GM18870 (cell line): Measurements from ENCODE around the gene CHD3.

Source experiments
- ATAC-seq: cut with Tn5 transposase; IDR thresholded peaks from one replicate; pipeline ENCODE4 v1.9.1; 2021; ENCODE audit warnings: moderate library complexity; ENCODE audit not compliant: unreplicated experiment

CHD3 gene

DNA sequence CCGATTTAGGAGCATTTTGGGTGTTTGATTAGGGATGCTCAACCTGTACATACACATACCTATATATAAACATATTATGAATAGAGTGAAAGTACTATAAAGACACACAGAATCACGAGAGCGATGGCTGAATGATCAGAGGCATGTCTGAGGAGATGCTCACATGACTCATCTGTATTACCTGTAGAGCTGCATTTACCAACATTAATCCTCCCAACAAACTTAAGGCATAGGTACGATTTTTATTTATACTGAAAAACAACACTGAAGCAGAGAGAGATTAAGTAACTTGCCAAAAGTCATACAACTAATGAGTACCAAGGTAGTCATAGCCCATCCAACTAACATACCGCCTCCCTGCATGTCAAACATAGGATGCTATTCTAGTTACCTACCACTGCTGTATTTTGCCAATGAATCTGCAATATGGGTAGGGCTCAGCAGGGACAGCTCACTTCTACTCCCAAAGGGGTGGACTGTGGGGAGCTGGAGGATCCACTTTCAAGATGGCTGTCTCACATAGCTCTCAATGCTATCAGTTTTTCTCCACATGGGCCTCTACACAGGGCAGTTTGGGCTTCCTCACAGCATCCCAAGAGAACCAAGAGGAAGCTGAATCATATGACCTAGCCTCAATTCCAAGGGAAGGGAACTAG lies 23.5 kb upstream of the CHD3 start:
- ATAC-seq: no peak

DNA sequence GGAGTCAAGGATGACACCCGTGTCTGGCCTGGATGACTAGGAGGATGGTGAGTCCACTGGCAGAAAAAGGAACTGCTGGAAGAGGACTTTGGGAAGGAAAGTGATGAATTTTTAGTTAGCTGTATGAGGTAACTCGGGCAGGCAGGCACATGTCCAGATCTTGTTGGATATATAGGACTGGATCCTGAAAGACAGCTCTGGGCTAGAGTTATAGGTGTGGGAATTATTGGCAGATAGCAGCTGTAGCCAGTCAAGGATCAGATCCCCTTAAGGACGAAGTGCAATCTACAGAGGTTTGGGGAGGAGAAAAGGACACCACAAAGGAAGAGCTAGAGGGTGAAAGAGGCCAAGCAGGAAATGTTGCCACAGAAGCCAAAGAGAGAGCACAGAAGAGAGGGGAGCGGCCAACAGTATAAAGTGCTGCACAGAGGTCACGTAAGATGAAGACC lies 20.7 kb upstream of the CHD3 start:
- ATAC-seq: no peak

DNA sequence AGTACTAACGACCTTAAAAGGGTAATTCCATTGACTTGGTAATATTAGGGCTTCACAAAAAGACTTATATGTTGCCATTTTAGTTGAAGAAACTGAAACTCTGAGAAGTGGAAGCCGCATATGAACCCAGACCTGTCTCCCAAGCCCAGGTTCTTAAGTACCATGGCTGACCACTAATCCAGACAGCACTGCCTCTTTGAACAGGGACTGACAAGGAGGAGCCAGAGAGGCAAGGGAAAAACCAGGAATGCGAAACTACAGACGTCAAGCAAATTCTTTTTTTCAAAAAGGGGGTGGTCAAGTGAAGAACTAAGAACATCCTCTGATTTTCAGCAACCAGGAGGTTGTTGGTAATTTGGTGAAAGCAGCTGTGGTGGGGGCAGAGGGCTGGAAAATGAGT lies 15.5 kb upstream of the CHD3 start:
- no peak for ATAC-seq

DNA sequence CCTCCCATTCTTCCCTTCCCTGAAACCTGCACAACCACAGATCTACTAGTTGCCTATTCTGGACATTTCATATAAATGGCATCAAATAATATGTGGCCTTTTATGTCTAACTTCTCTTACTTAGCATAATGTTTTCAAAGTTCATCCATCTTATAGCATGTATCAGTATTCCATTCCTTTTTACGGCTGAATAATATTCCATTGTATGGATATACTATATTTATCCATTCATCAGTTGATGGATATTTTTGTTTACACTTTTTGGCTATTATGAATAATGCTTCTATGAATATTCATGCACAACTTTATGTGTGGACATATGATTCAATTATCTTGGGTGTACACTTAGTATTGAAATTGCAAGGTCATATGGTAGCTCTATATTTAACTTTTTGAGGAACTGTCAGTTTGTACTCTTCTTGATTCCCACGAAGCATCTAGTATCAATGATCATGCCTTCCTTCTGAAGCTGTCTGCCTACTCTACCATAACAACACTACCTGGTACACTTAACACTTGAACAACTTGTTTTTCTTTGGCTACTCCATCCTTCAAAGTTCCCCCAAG lies 12.7 kb upstream of the CHD3 start:
- ATAC-seq: no peak

DNA sequence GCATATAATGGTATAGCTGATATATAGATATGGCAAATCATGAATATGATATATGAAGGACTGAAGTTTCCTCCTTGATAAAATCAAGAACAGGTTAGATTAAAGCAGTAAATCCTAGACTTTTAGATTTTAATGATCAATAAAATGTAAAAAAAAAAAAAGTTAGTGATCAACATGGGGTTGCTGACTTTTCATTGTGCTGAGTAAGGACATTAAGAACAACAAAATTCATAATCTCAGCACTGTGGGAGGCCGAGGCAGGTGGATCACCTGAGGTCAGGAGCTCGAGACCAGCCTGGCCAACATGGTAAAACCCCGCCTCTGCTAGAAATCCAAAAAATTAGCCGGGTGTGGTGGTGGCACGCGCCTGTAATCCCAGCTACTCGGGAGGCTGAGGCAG lies 10.4 kb upstream of the CHD3 start:
- ATAC-seq: no peak

DNA sequence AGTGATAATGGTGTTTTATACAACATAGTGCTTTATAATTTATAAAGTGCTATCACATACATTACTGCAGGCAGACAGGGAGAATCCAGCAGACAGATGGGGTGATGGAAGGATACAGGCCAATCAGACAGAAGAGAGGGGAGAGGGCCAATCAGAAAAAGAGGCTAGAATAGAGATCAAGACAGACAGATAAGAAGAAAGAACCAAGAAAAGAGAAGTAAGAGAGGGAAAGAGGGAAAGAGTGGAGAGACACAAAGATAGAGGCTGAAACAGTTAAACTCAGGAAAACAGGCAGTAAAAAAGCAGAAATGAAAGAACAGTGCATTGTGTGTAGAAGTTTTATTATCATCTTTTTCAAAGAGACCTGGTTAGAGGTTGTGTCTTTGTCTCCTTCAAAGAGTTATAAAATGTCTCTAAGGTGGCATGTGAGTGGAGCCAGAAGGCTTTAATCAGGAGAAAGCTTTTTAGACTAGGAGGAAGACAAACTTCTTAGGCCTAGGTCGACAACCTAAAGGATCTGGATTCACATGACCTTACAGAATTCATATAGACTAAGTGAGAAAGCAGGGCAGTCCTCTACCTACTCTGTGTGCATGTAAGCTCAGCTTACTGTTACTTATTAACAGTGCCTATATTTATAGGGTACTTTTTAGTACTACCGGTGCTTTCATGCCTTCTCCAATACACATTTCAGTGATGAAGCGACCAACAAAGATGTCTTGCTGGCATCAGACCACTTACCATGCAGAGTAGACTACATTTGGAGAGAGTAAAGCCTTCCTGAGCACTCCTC lies 8.3 kb upstream of the CHD3 start:
- no peak for ATAC-seq

DNA sequence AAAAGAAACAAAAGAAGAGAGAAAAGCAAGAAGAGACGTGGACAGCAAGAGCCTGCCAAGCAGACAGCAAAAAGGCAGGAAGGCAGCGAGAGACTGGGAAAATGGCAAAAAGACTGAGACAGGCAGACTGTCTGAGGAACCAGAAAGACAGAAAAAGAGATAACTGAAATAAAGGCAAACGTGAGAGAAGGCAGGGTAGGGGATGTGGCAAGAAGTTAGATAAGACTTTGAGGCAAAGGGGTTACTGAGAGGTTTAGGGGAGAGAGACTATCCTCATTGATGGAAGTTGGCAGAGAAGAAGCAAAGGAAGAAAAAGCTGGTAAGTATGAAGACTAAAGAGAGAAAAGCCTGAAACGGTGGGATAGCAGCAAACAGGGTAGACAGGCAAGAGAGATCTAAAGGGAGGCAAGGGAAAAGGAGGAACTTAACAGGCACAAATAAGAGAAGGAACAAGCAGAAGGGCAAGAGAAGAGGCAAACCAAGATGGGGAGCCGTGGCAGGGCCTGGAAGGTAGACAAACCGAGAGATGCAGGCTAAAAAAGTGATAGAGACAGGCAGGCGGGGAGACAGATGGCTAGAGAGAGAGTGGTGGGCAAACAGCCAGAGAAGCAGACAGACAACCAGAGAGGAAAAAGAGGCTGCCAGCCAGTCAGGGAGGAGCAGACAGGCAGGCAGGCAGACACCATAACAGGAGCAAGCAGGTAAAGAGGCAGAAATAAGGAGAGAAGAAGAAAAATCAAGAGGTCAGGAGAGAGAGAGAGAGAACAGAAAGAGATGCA lies 7.1 kb upstream of the CHD3 start:
- no peak for ATAC-seq

DNA sequence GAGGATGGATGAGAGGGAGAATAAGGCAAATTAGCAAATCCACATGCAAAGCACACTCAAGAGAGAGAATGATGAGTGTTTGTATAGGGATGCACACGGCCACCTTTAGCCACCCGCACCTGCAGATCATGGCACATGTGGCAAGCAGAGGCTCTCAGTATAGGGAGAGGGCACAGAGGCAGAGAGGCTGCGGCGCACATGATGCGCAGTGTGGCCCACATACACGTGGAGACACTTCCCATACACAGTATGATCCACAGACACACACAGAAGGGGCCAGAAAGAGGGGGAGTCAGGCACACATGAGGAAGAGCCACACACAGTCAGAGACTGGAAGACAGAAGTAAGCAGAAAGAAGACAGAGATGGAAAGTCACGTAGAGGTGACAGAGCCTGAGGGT lies 6.5 kb upstream of the CHD3 start:
- no peak for ATAC-seq

DNA sequence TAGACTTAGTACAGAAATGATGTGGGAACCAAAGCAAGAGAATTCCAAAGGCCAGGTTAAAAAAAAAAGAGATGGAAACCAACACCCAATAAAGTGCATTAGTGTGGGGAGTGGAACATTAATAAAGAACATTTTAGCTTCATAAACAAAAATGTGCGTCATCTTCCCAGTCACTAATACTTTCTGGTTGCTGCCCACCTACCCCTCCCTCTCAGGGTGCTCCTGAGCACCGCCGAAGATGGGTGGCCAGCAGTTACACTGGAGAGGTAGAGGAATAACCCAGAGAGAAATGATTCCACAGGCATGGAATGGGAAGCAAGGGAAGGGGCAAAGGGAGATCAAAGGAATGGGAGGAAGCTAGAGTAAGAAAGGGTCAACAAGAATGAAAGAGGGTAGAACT lies 6.0 kb upstream of the CHD3 start:
- no peak for ATAC-seq

DNA sequence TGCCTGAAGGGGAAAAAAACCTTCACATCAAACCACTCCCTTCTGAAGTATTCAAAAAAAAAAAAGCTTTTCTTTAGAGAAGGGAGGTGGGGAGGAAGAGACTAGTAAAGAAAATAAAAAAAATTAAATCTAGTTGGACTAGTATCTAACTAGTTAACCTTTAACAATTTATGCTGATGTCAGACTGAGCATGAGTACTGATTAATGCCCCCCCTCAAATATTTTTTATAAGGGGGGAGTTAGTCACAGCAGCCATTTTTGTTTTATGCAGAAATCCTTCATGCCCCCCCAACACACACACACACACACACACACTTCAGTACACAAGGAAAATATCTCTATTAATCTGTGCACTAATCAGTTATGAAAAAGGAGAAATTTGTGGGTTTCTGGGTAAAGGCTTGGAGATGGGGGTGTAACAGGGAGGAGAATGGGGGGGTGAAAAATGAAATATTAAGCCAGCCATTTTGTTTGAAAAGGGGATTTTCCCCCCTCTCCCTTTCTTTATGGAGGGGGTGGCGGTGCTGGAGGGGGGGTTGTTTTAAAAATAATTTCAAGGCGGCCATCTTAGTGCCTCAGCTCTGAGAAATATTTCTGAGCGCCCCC lies 4.7 kb upstream of the CHD3 start:
- ATAC-seq: no peak

DNA sequence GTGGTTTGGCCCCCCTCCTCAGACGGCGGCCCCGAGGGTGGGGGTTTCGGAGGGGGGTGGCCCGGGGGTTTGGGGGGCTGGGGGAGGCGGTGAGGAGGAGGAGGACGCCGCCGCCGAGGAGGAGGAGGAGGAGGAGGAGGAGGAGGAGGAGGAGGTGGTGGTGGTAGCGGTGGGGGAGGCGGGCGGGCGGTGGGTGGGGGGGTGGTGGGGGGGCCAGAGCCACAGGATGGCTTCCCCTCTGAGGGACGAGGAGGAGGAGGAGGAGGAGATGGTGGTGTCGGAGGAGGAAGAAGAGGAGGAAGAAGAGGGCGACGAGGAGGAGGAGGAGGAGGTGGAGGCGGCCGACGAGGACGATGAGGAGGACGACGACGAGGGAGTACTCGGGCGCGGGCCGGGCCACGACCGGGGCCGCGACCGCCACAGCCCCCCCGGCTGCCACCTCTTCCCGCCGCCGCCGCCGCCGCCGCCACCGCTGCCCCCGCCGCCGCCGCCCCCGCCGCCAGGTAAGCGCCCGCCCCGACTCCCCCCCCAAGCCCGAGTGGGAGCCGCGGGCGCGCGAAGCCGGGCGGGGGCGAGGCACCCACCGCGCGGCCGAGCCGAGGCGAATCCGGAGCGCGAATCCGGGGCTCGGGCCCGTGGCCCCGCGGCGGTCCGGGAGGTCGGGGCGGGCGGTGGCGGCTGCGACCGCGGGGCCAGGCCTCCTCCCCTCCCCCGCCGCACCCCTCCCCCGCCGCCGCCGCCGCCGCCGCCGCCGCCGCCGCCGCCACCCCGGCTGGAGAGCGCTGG lies 3.8 kb upstream of the CHD3 start:
- ATAC-seq: no peak

DNA sequence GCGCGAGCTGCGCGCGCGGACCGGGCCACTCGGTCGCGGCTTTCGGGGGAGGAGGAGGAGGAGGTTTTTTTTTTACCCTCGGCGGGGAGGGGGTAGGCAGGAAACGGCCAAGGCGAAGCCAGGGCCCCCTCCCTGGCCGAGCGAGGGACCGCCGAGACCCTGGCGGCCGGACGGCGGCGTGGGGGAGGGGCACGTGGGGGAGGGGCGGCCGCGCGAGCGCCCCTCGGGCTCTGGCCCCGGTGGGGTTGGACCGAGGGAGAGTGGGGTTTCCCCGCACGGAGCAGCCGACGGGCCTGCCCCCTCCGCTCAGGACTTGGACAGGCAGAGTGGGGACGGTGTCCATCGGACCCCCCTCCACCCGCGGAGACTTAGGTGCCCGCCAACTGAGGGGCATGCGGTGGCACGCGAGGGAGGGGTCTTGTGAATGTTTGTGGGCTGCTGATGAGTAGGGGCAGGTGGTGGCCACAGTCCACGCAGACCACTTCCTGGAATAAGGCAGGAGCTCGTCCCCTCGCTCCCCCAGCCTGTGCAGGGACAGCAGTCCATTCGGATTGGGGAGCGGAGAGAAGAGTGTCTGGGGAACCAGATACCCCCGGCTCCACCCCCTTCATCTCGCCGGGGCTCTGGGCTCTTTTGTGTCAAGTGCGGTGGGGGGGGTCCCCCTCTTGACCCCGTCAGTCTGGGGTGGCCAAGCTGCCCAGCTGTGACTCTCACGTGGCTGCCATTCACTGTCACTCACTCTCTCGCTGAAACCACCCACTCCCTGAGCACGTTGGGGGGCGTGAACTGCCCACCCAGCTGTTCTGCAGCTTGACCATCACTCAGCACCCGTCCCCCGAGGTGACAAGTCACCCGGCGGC lies 3.0 kb upstream of the CHD3 start:
- ATAC-seq: no peak

DNA sequence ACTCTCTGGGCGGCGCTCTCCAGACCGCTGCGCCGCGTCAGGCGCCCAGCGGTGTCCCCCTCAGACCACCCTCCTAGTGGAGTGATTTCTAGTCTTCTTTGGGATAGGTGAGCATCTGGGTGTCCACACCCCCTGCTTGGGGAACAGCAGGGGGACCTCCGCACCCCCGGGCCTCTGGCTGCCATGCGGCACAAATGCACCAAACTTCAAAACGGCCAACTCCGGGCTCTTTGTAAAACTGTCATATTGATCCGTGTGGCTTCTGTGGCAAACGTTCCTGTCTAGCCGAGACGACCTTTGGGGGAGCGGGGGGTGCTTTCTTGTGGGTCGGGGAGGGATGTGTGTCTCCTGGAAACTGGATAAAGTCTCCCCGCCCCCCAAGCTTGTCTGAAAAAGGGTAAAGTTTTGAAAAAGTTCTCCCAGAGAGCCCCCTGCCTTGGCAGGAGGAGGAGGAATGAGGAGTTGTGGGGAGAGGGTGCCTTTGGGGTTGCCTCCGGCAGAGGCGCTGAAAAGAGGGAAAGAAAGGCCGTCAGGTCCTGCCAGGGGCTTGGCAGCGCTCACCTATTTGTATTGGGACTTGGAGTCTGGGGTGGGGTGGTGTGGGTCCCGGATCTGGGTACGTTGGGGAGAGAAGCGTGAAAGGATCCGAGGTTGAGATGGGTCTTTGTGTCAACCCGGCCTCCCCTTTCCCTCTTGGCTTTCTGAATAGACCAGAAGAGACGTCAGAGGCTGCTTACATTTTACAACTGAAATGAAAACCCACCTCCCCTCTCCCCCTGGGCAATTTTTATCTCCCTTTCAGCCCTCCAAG lies 2.2 kb upstream of the CHD3 start:
- no peak for ATAC-seq

DNA sequence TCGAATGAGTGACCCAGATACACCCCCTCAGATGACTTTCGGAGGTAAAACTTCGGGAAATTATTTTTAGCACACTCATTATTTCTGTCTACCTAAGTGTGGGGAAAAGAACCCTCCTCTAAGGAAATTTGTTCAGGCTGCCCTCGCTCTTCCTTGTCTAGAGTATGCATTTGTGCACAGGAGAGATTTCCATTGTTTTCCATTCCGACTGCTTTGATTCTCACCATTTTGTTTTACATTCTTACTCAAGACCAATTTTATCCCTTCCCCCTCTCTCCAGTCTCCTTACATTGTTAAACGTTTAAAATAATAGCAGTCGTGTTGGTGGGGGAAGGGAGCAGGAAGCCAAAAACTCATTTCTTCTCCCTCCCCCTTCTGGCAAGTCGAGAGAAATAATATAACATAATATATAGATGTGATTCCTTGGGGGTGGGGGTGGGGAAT lies 1.5 kb upstream of the CHD3 start:
- ATAC-seq: no peak

DNA sequence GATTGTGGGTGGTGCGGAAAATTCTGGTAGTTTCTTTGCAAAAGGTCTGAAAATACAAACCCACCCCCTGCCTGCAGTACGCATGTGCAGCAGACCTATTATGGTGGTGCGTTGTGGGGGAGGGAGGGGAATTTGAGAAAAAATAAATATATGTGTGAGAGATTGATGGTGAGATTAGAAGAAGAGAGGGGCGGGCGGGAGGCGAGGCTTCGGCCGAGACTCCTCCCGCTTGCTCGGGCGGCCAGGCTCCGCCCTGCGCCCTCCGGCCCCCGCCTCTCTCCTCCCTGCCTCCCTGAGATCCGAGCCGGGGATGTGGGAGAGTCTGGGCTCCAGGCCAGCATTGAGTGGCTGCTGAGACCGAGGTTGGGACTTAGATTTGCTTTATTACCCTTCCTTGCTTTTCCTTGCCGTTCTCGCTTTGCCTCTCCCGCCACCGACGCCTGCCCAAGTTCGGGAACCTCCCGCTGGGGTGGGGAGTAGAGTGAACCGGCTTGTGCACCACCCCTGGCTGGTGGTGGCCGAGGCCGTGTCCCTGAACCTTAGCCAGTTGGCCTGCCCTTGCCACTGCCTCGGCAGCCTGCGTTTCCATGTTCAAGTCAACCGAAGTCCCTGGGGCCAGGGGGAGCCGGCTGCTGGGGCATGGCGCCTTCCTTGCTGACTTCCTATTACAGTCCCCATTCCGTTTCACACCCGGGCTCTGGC lies 956 bp upstream of the CHD3 start:
- no peak for ATAC-seq

DNA sequence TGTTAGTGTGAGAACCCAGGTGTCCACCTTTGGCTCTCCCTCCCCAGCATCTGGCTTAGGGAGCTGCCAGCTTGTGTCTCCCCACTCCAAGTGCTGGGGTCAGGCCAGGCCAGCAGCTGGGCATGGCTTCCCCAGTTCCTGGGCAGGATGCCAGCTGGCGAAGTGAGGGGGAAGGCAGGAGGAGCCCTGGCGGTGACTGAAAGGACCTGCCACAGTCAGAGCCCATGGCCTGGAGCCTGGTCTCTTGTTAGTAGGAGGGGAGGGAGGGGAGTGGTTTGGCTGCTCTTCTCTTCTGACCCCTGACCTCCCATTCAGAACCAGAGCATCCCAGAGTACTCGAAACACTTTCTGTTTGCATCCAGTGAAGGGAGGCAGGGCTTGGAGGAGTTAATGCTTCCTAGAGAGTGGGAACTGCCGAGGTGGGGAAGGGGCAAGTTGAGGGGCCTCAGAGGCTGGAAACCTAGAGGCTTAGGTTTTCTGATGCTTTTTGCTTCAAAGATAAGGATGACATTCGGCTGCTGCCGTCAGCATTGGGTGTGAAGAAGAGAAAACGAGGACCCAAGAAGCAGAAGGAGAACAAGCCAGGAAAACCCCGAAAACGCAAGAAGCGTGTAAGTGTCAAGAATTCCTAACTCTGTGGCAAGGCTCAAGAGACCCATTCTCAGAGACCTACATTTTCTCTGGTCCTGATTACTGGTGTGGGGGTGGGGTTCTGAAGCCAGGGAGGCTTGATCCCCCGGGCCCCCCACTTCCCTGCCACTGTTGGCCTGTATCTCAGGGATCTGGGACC lies 772 bp downstream of the CHD3 start:
- no peak for ATAC-seq
